Fibroblast of skin of back (primary cell): ENCODE results near the gene LRRC51.
"Not testable (repeated sequence)": the region's sequence is repeated elsewhere in the genome, so short reads cannot be mapped to it uniquely, and the experiment has no call there.

Experiments
- DNase-seq: peaks from one replicate; pipeline ENCODE4 v3.0.0-alpha.2; 2013

The LRRC51 gene

DNA sequence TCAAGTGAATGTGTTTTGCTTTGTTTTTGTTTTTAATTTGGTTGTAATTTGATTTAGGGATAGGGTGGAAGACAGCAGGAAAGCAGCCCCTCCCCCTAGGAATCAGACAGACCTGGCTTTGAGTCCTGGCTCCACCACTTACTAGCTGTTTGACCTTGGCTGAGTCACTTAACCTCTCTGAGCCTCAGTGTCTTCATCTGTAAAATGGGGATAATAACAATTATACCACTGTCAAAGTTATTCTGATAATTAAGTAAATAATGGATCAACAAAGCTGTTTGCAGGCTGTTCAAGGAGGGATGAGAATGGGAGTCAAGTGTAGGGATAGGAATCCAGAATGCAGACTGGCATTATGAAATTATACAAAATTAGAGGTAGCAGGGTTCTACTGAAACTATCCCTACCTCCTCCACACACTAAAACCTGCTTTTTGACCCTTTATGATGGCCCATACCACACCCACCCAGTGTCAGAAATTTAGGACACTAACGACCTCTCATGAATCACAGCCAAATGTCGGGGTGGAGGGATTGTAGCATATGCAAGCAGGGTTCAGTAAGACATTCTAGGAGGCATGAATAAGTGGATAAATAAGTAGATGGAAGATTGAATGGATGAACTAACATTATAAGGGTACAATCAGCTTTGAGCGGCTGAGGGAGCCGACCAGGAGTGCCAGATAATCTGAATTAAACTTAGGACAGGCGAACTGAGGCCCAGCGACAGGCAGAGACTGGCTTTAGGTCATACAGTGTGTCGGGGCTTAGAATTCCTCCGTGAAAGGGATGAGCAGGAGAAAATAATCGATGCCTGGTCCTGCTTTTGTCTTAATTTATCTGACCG, 30.9 kb downstream of the LRRC51 start:
- DNase-seq: no peak

DNA sequence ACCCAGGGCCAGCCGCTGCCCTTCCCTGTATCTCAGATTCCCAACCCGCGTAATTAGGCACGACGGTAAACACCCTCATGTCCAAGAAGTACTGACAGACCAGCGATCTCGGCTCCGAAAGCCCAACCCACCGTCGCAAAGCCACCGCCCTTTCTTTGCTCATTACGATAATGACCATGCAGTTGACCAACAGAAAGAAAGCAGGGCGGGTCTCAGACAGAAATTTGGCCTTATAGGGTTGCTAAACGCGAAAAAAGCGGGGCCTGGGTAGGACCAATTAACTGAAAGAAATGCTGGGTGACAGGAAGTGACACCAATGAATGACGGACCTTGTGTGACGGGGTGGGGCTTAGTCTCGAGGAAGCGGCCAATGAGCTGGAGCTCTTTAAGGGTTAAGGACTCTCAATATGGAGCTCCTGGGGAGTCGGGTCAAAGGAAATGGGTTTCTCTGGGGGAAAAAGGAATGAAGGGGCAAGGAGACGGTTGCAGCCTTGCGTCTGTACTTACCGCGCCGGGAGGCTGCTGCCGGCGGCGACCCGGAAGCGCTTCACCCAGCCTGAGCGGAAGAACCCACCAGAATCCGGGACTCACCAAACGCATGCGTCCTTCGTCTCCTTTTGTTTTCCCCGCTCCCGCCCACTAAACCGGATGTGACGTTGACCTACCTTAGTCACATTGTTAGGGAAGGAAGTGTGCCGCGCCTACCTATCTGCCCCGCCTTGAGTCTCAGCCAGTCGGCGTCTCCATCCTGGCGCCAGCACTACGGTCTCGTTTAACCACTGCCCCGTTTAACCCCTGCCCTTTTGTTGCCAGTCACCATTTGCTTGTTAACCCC, 31.7 kb downstream of the LRRC51 start, which contains the start of gene ANAPC15:
TSS of gene ANAPC15 (minus strand) at position 553 of the 835 bp plus-strand sequence. CDS start 1,419 bp downstream, outside the sequence.
- DNase-seq: peak; percentile 100

DNA sequence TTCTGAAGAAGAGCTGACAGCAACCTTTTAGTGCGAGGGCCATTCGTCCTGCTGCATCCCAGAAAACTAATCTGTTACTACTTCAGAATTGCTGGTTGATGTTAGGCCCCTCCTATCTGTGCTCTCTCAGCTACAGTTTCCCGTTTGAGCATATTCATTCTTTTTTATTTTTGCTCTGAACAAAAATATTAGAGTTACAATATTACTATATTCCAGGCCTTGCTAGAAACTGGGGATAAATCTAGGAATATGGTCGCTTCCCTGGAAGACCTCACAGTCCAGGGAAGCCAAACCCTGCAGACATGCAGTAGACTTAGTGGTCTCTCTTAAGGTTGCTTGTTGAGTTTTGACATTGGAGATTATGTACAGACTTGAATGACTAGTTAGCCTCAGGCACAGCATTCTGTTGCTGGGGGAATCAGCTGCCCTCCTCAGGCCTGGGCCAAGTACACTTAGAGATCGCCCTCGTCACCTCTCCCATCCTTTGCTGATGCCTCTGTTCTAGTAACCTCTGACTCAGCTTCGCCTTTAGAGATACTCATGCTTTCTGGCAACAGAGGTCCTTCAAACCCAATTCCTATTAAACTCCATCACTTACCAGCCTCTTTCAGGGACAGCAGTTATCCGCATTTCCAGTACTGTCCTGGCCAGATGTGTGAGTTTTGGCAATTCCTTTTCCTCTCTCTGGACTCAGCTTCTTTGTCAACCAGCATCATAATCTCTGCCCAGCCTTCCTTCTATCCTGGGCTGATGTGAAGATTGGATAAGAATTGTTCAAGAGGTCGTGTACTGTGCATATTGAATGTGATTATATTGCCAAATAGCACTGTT, 32.5 kb downstream of the LRRC51 start:
- no peak for DNase-seq

DNA sequence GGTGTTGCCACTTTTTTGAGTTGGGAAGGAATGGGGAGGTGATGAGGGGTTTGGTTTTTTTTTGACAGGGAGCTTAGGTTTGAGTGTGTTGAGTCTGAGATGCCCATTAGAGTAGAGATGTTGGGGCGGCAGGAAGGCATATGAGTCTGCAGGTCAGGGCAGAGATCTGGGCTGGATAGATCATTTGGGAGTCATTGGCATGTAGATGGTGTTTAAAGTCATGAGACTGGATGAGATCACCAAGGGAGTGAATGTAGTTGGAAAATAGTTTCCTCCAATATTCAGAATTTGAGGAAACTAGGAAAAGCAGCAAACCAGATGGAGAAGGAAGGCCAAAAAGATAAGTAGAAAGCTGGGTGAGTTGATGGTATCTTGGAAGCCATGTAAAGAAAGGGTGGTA, 33.9 kb downstream of the LRRC51 start:
- no peak for DNase-seq

DNA sequence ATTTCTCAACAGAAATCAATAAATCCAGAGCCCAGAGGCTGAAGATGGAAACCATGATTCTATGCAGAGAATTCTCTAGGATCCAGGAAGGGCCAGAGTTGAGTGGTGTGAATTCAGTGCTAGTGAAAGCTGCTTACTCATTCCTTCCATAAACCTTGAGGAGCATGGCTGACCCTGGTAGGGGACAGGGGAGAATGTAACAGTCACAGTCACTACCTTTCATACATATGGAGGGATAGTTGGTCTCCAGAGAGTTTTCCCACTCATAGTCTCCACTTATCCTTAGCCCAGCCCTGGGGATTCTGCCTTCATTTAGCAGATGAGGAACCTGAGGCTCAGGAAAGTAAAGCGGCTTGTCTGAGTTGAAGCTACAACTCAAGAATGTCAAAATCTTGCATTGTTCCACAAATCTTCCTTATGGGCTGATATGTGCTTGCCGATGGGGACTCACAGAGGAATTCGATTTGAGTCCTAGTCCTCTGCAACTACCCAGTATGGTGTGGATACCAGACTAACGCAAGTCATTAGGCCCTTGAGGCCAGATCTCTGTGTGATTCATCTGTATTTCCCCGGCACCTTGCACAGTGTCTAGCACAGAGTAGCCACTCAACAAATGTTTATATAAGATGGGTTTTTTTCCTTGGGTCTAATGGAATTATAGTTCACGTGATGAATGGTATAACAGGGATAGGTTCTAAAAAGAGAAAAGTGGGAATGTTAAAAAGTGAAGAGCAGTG, 35.5 kb downstream of the LRRC51 start:
- DNase-seq: no peak

DNA sequence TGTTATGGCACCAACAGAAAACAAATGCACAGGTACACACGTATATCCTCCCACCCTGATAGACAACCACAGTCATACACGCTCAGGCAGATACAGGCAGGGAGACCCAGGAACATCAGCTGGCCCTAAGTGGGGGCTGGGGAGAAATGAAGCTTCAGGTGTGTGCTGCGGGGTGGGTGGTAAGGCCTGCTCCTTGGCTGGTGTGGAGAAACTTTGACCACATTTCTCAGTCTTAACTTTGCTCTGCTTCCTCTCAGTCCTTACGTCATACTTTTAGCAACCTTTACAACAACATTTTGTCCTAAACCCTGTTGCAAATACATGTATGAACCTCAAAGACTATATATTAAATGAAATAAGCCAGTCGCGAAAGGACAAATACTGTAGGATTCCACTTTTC, 38.5 kb downstream of the LRRC51 start:
- DNase-seq: no peak

DNA sequence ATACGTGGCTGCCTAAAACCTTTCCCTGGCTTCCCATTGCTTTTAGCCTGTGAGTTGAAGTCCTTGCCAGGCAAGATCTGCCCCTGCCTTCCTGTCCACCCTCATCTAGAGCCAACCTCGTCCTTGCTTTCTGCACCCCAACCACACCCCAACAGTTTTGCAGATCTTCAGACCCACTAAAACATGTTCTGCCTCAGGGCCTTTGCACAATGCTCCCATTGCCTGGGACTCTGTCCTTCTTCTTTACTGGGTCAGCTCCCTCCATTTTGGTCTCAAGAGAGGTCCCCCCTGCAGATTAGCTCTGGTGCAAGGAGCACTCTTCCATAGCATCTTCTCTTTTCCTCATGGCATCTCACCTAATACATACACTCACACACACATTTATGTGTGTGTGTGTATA, 40.3 kb downstream of the LRRC51 start:
- no peak for DNase-seq

DNA sequence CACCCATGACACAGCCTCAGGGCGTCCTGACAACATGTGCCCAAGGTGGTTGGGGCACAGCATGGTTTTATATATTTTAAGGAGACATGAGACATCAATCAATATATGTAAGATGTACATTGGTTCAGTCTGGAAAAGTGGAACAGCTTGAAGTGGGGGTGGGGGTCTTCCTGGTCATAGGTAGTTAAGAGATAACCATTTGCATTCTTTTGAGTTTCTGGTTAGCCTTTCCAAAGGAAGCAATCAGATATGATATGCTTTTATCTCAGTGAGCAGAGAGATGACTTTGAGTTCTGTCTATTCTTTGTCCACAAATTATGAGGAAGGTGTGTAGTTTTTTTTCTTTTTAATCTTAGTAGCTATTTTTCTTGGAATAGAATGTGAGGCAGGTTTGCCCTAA, 42.0 kb downstream of the LRRC51 start:
- no peak for DNase-seq

DNA sequence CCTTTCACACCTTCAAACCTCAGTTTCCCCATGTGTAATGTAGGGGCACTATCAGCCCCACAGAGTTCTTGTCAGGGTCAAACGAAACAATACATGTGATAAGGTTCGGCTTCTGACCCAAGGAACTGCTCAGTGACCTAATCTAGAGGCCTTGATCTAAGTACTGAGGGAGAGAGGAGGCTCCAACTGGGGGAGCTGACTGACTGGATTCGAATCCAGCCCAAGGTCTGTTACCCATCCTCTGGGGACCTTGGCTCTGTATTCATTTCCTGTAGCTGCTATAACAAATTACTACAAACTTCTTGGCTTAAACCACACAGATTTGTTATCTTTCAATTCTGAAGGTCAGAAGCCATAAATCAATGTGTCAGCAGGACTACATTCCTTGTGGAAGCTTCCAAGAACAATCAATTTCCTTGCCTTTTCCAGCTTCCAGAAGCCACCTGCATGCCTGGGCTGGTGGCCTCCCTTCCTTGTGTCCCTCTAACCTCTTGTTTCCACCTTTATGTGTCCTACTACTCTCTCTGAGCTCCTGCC, 42.5 kb downstream of the LRRC51 start:
- DNase-seq: no peak

DNA sequence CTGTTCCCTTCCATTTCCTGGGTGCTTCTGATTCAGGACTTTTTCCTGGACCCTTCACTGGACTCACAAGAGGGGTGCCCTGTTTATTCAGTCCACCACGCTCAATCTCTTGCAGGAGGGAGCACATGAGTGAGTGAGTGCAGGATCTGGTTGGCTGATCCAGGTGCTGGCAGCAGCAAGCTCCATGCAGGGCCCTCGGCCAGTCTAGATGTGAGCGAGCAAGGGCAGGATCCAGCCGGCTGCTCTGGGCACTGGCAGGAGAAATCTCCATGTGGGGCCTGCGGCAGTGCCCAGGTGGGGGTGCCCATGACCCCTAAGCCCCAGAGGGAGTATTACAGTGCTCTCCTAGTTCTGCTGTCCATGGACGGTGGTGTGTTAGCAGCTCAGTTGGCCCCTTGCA, 43.4 kb downstream of the LRRC51 start:
- DNase-seq: no peak

DNA sequence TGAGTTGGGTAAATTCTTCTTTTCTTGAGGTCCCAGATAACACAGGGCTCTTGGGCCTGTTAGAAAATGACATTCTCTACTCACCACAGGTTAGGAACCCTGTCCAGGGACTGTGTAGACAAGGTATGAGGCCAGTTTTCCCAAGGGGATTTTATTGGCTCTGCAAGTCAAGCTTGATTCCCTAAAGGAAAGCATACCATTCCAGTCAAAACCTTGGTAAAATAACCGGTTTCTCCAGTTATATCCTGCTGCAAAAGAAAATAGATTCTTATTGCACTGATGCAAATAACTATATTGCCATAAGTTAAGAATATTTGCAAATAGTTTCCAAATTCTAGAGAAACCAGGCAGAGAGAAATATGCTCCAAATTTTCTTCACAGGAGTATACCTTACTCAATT, 45.3 kb downstream of the LRRC51 start:
- no peak for DNase-seq

DNA sequence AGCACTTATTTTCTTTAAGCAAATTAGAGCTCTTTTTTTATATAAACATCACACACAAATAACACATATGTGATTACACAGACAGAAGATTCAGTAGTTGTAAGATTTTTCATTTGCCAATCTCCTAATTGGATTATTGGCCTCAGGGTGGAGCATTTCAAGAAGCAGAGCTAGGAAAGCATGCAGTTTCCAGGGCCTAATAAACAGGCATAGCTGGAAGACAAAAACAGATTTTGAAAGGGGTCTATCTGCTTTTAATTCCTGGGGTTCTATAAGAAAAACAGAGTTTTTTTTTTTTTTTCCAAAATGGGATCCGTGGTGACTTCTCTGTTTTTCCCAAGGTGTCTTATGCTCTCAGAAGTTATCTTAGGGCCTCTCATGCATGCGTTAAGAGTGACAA, 47.3 kb downstream of the LRRC51 start:
- no peak for DNase-seq

DNA sequence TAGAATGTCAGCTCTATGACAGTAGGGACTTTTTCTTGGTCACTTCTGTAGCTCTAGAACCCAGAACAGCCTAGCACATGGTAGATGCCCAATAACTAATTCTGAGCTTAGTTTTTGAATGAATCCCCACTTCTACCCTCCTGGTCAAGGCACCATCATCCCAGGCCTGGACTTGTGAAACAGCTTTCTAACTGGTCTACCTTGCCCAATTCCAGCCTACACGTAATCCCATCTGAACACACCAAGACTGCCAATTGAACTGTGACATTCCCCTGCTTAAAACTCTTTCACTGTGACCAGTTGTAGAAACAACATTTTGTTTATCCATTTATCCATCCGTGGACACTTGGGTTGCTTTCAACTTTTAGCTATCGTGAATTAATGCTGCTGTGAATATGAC, 48.7 kb downstream of the LRRC51 start:
- DNase-seq: no peak

DNA sequence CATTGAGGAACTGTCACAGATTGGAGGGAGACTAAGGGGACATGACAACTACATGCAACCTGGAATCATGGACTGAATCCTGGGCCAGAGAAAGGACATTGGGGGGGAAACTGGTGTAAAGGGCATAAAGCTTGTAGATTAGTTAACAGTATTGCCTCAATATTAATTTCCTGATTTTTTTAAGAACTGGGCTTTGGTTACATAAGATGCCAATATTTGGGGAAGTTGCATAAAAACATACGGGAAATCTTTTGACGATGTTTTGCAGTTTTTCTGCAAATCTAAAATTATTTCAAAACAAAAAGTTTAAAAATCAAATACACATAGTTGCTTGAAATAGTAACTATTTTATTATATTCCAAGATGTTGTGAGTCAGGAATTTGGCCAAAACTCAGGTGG, 52.0 kb downstream of the LRRC51 start:
- no peak for DNase-seq

DNA sequence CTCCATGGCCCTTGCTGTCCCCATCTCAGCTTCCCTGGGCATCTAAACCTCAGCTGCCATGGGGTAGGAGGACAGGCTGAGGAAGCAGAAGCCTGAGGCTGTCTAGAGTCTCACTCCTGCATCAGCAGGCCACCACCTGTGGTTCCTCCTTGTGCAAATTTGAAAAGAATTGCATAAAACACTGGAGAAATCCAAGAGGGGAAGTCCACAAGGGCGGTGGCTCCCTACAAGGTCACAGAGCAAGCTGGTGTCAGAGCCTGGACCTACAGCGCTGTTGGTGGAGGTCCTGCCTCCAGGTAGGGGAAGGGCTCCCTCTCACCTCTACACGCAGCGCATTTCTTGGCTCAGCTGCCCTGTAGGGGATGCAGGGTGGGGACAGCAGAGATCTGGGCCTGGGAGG, 54.8 kb downstream of the LRRC51 start, which contains the start of gene FOLR3:
TSS of gene FOLR3 (plus strand) at position 253 of the 400 bp plus-strand sequence. CDS start 228 bp downstream, outside the sequence.
- not testable (repeated sequence) for DNase-seq

DNA sequence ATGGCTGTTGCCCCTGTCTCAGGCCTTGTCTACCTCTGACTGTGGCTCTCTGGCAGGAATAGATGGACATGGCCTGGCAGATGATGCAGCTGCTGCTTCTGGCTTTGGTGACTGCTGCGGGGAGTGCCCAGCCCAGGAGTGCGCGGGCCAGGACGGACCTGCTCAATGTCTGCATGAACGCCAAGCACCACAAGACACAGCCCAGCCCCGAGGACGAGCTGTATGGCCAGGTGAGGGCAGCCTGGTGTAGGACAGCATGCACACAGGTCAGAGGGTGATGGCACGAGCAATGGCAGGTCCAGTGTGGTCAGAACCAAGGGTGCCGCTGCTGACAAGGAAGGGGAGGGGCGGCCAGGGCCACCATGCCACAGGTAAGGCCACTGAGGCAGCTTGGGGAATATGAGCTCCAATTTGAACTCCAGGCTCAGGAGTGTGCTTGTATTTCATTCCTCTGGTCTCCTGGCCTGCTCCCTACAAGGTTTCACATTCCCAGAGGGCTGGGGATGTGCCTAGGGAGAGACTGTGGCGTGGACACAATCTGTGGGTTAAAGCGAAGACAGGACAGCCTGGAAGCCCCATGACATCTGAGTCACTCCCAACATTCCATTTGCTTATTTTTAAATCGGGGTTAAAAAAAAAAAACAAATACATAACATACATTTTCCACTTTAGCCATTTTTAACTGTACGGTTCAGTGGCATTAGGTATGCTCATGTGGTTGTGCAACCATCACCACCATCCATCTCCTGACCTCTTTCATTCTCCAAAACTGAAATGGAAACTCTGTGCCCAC, 55.4 kb downstream of the LRRC51 start:
- peak; percentile 51 for DNase-seq

DNA sequence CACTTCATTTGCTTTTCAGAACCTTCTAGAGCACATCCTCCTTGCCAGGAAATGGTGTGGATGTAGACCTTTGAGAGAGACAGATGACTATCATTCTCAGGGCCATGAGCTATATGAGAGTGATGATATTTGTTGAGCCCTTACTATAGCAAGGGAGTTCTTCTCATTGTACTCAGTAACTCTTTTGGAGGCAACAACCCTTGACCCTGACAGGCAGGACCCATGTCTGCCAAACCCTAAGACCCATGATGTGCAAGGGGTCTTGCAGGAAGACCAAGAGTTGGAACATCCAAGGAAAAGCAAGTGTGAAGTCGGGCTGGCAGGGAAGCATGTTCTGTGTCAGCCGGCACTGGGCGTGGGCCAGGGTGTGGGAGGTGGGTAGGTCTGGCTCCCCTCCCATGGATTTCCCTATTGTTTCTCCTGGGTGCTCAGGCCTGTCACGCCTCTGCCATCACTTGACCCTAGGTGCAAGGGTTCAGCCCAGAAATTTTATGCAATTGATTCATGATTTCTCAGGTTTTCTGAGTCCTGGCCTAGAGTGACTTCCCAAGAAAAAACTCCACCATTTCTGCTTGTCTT, 56.1 kb downstream of the LRRC51 start:
- DNase-seq: no peak

DNA sequence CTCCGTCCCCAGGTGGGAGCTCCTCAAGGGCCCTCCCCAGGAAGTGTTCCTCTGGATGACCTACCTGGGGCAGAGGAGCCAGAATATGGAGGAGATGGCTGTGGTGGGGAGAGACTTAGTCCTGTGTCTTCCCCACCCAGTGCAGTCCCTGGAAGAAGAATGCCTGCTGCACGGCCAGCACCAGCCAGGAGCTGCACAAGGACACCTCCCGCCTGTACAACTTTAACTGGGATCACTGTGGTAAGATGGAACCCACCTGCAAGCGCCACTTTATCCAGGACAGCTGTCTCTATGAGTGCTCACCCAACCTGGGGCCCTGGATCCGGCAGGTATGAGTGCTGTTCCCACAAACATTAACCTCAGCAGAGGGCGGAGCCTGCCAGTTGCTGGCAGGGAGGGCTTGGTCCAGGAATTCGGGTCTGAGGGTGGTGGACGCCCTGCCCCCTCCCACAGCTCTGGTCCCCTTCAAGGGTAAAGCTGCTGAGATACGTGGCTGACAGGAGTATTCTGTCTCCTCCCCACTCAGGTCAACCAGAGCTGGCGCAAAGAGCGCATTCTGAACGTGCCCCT, 58.3 kb downstream of the LRRC51 start:
- DNase-seq: no peak

DNA sequence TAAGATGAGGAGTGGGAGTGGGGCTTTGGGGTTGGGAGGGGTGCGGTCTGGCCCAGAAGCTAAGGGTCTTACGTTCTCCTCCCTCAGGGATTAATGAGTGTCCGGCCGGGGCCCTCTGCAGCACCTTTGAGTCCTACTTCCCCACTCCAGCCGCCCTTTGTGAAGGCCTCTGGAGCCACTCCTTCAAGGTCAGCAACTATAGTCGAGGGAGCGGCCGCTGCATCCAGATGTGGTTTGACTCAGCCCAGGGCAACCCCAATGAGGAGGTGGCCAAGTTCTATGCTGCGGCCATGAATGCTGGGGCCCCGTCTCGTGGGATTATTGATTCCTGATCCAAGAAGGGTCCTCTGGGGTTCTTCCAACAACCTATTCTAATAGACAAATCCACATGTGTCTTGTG, 58.9 kb downstream of the LRRC51 start:
- DNase-seq: no peak

DNA sequence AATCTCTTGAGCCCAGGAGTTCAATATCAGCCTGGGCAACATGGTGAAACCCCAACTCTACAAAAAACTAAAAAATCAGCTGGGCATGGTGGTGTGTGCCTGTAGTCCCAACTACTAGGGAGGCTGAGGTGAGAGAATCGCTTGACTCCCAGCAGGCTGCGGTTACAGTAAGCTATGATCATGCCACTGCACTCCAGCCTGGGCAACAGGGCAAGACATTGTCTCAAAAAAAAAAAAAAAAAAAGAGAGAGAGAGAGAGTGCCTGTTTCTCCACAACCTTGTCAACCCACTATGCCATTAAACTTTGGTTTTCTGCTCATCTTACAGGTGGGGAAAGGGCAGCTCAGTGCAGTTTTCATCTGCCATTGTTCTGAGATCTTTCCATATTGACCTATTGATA, 60.0 kb downstream of the LRRC51 start:
- DNase-seq: no peak
